Jurkat, Clone E6-1 (cell line): ENCODE measurements around the gene IL16.
"Not testable (repeated sequence)": the region's sequence is repeated elsewhere in the genome, so short reads cannot be mapped to it uniquely, and the experiment has no call there.

Source experiments
- DNase-seq: peaks from one replicate; pipeline ENCODE4 v3.0.0-alpha.2; 2011; ENCODE audit warnings: low read depth, low spot score
- H3K4me3 ChIP-seq: 2 replicates; pipeline ENCODE4 v1.5.1; 2011; ENCODE audit warnings: mild to moderate bottlenecking, low read length, control low read depth, moderate library complexity

Gene IL16

GRCh38 chr15:81337241-81337640 is 140.6 kb downstream of the IL16 start:
- DNase-seq, result no peak
- no peak overlapping the region for H3K4me3 ChIP-seq

GRCh38 chr15:81337713-81338157 is 141.1 kb downstream of the IL16 start:
- H3K4me3 ChIP-seq, result no peak overlapping the region
- no peak for DNase-seq

- no peak for DNase-seq
- H3K4me3 ChIP-seq, result no peak overlapping the region
Observed at GRCh38 chr15:81338170-81339007, 141.7 kb downstream of the IL16 start.

- H3K4me3 ChIP-seq, result no peak overlapping the region
- no peak for DNase-seq
Observed at GRCh38 chr15:81339321-81339720, 142.6 kb downstream of the IL16 start.

GRCh38 chr15:81339851-81340250 is 143.2 kb downstream of the IL16 start:
- no peak overlapping the region for H3K4me3 ChIP-seq
- no peak for DNase-seq

- DNase-seq, result no peak
- H3K4me3 ChIP-seq, result no peak overlapping the region
Observed at GRCh38 chr15:81341351-81341750, 144.7 kb downstream of the IL16 start.

- no peak overlapping the region for H3K4me3 ChIP-seq
- no peak for DNase-seq
Observed at GRCh38 chr15:81343371-81343770, 146.7 kb downstream of the IL16 start.

- DNase-seq, result no peak
- H3K4me3 ChIP-seq, result no peak overlapping the region
Observed at GRCh38 chr15:81346611-81347010, 149.9 kb downstream of the IL16 start.

- H3K4me3 ChIP-seq, result no peak overlapping the region
- DNase-seq, result peak; percentile 12
Observed at GRCh38 chr15:81347910-81348309, 151.2 kb downstream of the IL16 start.

- not testable (repeated sequence) for DNase-seq, H3K4me3 ChIP-seq
Observed at GRCh38 chr15:81348691-81349090, 152.0 kb downstream of the IL16 start.

GRCh38 chr15:81349271-81349670 is 152.6 kb downstream of the IL16 start:
- DNase-seq, result no peak
- H3K4me3 ChIP-seq, result no peak overlapping the region

GRCh38 chr15:81351651-81352050 is 155.0 kb downstream of the IL16 start:
- H3K4me3 ChIP-seq, result no peak overlapping the region
- DNase-seq, result no peak

GRCh38 chr15:81356252-81356651 is 159.6 kb downstream of the IL16 start:
- no peak overlapping the region for H3K4me3 ChIP-seq
- DNase-seq, result no peak

- no peak overlapping the region for H3K4me3 ChIP-seq
- DNase-seq, result peak; percentile 8
Observed at GRCh38 chr15:81357180-81357686, 160.6 kb downstream of the IL16 start.

GRCh38 chr15:81358248-81358647 is 161.6 kb downstream of the IL16 start:
- no peak for DNase-seq
- H3K4me3 ChIP-seq, result no peak overlapping the region

- no peak overlapping the region for H3K4me3 ChIP-seq
- DNase-seq, result no peak
Observed at GRCh38 chr15:81360491-81360890, 163.8 kb downstream of the IL16 start.

- no peak for DNase-seq
- H3K4me3 ChIP-seq, result no peak overlapping the region
Observed at GRCh38 chr15:81361891-81362290, 165.2 kb downstream of the IL16 start.

GRCh38 chr15:81362790-81363189 is 166.1 kb downstream of the IL16 start:
- no peak overlapping the region for H3K4me3 ChIP-seq
- DNase-seq, result no peak

- no peak overlapping the region for H3K4me3 ChIP-seq
- DNase-seq, result no peak
Observed at GRCh38 chr15:81363276-81363675, 166.6 kb downstream of the IL16 start.
